C4-2B (cell line): ENCODE results near the gene SRSF1.

Experiments used
- H3K27ac ChIP-seq: fragments of 450-650 bp; 2 replicates; pipeline ENCODE4 v1.5.1; 2017
- CTCF ChIP-seq: fragments of 450-650 bp; conservative IDR thresholded peaks from 2 replicates; pipeline ENCODE4 v1.5.1; 2017; ENCODE audit warnings: mild to moderate bottlenecking
- ZFX ChIP-seq: fragments of 450-650 bp; IDR thresholded peaks from 2 replicates; pipeline ENCODE4 v1.6.1; 2017

The SRSF1 gene

GRCh38 chr17:57970710-57971109, 36.3 kb downstream of the SRSF1 start:
- TF ChIP-seq ZFX (no peak), CTCF (no peak)
- H3K27ac ChIP-seq = no peak overlapping the region

- H3K27ac ChIP-seq = no peak overlapping the region
- no peak for TF ChIP-seq CTCF
- TF ChIP-seq ZFX = no peak
These were observed 38.6 kb downstream of the SRSF1 start for GRCh38 chr17:57968456-57968855.

GRCh38 chr17:57966875-57967274, 40.2 kb downstream of the SRSF1 start:
- H3K27ac ChIP-seq = no peak overlapping the region
- TF ChIP-seq CTCF (no peak), ZFX (no peak)

GRCh38 chr17:57966246-57966645, 40.8 kb downstream of the SRSF1 start:
- no peak overlapping the region for H3K27ac ChIP-seq
- TF ChIP-seq ZFX = no peak
- no peak for TF ChIP-seq CTCF

GRCh38 chr17:57965521-57966160, 41.4 kb downstream of the SRSF1 start:
- no peak overlapping the region for H3K27ac ChIP-seq
- no peak for TF ChIP-seq CTCF
- TF ChIP-seq ZFX = no peak

- TF ChIP-seq CTCF = no peak
- H3K27ac ChIP-seq = no peak overlapping the region
These were observed 43.9 kb downstream of the SRSF1 start for GRCh38 chr17:57963149-57963511.

- H3K27ac ChIP-seq = no peak overlapping the region
- TF ChIP-seq ZFX = no peak
- TF ChIP-seq CTCF = no peak
These were observed 44.5 kb downstream of the SRSF1 start for GRCh38 chr17:57962279-57963148.
